HG03575 (cell line): ENCODE measurements around the gene PPL.
"Not testable (repeated sequence)": the region's sequence is repeated elsewhere in the genome, so short reads cannot be mapped to it uniquely, and the experiment has no call there.

Experiments used
- ATAC-seq: cut with Tn5 transposase; IDR thresholded peaks from one replicate; pipeline ENCODE4 v1.9.1; 2021; ENCODE audit not compliant: unreplicated experiment, insufficient number of reproducible peaks, low FRiP score; ENCODE audit errors: extremely low read depth

PPL gene

DNA sequence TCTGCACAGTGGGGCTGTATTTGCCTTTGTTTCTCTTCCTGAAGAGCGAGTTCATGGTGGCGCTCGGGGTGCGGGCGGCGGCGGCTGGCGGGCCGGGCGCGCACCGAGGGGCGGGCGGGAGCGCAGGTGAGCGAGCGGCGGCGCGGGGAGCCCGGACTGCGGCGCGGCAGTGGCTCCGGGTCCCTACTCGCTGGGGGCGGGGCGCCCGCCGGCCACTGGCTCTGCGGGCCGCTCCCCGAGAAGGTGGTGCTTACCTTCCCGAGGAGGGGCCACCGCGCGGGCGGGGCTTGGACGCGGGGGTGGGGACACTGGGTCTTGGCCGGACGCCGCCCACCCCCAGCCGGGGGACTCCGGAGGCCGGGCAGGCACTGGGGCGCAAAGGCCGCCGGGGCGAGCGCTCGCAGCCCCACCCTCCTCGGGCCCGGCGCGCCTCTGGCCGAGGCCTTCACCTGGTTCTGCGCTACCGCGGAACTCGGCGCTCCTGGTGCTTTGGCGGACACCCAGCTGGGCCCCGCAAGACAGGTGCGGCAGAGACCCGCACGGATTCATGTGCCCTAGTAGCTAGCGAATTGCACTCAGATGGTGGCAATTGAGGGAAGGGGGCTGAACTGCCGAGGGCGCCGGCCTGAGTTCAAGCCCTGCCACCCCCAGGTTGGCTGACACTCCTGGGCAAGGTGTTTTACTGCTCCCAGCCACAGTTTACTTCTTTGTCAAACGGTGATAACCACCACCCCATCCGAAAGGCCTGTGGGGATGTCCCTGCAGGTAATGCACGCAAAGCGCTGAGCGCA lies at the start of gene PPL:
PPL (minus strand) TSS at position 158 of the 791 bp plus-strand sequence; CDS start at position 55, 103 bp downstream.
- ATAC-seq: no peak

- no peak for ATAC-seq
These were observed 47.4 kb upstream of the PPL start for GRCh38 chr16:4984174-4984990.

GRCh38 chr16:4982056-4982867 lies 45.3 kb upstream of the PPL start:
- no peak for ATAC-seq

DNA sequence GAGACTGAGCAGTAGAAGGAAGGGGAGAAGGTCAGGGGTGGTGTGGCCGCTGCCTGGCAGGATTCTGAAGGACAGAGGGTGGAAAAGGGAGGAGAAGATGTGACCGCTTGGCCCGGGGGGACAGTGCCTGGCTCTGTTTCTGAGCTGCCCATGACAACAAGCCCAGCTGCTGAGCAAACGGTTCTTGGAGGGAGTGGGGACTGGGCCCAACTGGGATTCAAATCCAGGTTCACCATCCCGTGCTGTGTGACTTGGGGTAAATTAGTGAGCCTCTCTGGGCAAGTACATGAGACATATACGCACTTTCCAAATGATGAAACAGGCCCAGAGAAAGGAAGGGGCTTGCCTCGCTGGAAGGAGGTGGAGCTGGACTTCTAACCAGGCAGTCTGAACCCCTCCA lies 44.5 kb upstream of the PPL start:
- no peak for ATAC-seq

DNA sequence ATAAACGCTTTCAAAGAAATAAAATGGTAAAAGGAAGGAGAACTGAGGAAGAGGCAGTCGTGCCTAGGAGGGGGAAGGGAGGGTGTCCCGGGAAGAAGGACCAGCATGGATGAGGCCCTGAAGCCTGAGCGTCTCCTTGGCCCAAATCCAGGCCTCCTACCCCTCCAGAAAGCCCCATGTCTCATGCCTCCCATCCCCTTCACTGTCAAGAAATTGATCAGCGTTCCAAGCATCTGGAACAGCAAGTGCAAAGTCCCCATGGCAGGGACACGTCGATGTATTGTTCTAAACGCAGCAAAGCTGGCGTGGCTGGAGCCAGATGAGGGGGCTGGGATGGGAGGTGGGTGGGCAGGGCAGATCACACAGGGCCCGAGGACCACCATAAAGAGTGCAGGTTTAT lies 43.7 kb upstream of the PPL start:
- no peak for ATAC-seq

DNA sequence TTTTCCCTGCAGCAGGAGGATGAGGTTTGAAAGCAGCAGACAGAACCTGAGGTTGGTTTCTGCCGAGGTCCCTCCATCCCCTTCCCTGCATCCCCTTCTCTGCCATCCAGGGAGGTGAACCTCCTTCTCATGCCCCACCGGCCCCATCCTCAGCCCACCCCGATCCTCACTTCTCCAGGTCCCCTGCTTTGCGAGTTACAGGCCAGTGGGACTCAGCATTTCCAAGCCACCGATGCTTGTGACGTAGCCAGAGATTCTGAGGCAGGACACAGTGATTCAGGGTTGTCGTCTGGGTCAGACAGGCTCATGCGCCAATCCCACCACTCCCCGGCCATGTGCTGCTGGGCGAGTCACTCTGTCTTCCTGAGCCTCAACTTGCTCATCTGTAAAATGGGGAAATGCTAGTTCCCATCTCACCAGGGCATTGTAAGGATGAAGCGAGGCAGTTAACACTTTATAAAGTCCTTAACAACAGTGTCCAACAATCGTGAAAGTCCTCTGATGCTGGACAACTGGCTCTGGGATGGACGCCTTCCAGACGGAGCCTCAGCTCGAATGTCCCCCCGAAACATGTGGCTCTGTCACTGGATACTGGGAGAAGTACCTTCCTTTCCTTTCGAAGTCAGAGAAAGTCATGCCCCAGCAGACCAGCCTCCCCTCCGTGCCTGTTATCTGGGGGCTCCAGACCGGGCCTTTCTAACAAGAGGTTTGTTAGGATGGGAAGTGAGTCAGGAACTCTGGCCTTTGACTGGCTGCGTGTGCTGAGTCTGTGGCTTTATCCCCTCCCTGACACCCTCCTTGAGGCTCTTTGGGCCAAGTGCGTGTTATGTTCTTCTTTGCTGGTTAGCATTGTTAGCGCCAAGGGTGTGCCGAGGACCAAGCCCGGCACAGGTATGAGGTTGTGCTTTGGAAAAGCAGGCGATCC lies 43.0 kb upstream of the PPL start:
- no peak for ATAC-seq

DNA sequence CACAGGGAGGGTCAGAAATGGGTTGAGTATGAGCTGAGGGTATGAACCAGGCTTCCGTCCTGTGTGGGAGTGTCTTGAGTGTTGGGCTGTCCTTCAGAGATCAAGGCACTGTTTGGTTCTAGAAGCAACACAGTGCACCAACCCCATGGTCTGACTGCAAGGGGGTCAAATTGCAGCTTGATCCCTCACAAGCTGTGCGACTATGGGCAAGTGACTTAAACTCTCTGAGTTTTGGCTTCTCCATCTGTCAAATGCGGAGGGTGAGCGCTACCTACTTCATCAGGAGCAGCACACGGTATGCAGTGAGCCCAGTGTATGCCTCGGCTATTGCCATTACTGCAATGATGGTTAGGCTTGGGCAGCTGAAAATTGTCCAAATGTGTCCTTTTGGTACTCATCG lies 42.2 kb upstream of the PPL start:
- no peak for ATAC-seq

GRCh38 chr16:4976611-4977145 lies 39.7 kb upstream of the PPL start:
- no peak for ATAC-seq

GRCh38 chr16:4976079-4976478 lies 39.1 kb upstream of the PPL start:
- peak; percentile 68 for ATAC-seq

- ATAC-seq: no peak
These were observed 36.1 kb upstream of the PPL start for GRCh38 chr16:4972938-4973587.

- ATAC-seq: no peak
These were observed 33.1 kb upstream of the PPL start for GRCh38 chr16:4970010-4970409.

- no peak for ATAC-seq
These were observed 32.0 kb upstream of the PPL start for GRCh38 chr16:4968879-4969483.

DNA sequence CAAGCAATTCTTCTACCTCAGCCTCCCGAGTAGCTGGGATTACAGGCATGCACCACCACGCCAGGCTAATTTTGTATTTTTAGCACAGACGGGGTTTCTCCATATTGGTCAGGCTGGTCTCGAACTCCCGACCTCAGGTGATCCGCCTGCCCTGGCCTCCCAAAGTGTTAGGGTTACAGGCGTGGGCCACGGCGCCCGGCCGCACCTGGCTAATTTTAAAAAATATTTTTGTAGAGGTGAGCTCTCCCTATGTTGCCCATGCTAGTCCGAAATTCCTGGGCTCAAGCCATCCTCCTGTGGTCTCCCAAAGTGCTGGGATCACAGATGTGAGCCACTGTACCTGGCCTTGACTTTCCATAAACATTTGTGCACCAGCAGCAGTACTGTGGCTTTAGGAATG lies 31.3 kb upstream of the PPL start:
- not testable (repeated sequence) for ATAC-seq

DNA sequence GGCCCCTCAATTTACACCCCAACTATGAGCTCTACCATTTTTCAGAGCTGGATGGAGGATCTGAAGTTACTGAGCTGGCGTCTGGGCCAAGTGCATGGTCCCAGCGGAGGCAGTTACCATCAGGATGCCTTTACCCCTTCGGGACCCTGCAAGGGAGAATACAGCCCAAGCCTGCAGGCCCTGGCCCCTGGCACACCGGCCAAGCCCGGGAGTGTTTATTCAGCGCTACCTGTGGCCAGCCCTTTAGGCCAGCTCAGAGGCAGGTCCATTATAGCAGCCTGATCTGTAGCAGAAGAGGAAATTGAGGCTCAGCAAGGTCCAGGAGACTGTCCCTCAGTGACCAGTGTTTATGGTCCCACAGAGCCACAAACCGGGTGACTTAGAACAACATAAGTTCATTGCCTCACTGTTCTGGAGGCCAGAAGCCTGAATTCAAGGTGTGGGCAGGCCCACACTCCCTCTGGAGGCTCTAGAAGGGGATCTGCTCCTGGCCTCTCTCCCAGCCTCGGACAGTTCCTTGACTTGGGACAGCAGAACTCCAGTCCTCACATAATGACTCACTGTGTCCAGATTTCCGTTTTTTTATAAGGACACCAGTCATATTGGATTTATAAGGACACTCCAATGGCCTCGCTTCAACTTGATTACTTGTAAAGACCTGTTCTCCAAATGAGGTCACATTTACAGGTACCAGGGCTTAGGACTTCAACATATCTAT lies 29.9 kb upstream of the PPL start:
- no peak for ATAC-seq

GRCh38 chr16:4963527-4963926 lies 26.6 kb upstream of the PPL start:
- not testable (repeated sequence) for ATAC-seq

DNA sequence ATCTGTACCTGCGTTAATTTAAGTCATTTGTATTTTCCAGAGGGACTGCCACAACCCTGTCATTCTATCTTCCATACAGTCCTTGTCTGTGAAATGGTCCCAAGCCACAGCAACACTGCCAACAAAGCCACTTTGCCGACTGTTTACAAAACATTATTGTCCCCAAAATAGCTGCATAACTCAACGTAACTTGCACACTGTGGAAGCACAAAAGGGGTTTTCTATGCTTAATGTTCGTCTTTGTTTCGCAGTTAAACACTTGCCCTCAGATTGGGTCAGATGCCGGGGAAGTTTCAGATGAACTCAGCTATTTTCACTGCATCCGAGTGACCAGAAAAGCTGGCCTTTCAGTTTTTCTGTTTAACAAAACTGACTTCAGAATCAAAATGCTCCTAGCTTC lies 25.8 kb upstream of the PPL start:
- ATAC-seq: no peak

DNA sequence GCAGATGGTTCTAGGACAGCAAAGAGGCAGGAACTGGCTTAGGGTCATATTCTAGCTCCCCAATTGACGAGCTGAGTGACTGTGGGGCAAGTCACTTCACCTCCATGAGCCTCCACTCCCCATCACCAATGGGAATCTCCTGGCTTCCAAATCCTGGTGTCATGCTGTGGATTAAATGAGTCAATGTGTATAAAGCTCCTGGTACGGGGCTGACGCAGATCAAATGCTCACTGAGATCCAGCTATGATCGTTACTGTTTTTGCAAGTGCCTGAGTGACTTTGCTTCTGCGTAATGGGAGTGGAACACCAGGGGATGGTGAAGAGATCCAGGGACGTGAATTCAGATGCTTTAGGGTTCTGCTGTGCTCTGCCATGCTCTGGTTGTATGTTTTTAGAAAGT lies 23.6 kb upstream of the PPL start:
- no peak for ATAC-seq
